H9 (cell line): ENCODE results near the gene POU2AF3. TPM values are rescaled to one million over a fixed set of nuclear protein-coding genes. Genes with fewer than 3 reads are reported as not detected.

Source experiments
- DNase-seq: peaks from one replicate; pipeline ENCODE4 v3.0.0-alpha.2; 2017
- H2AFZ ChIP-seq: one replicate; pipeline ENCODE4 v1.6.1; 2013; ENCODE audit warnings: mild to moderate bottlenecking, low read length, control low read depth, moderate library complexity
- H2AK5ac ChIP-seq: 2 replicates; pipeline ENCODE4 v1.6.1; 2013; ENCODE audit warnings: low read length, control low read depth, mixed read lengths; ENCODE audit not compliant: insufficient read length
- H2BK120ac ChIP-seq: one replicate; pipeline ENCODE4 v1.6.1; 2013; ENCODE audit warnings: low read depth, mild to moderate bottlenecking, low read length, control low read depth, inconsistent platforms; ENCODE audit not compliant: poor library complexity, severe bottlenecking
- H2BK12ac ChIP-seq: 2 replicates; pipeline ENCODE4 v1.6.1; 2013; ENCODE audit warnings: low read length, control low read depth, mixed read lengths, low read depth; ENCODE audit not compliant: insufficient read length
- H2BK15ac ChIP-seq: 2 replicates; pipeline ENCODE4 v1.6.1; 2013; ENCODE audit warnings: low read depth, low read length, control low read depth
- H2BK20ac ChIP-seq: one replicate; pipeline ENCODE4 v1.6.1; 2013; ENCODE audit warnings: low read depth, mild to moderate bottlenecking, low read length, control low read depth, inconsistent platforms; ENCODE audit not compliant: poor library complexity, severe bottlenecking
- H2BK5ac ChIP-seq: 2 replicates; pipeline ENCODE4 v1.6.1; 2013; ENCODE audit warnings: low read length, control low read depth, mixed read lengths; ENCODE audit not compliant: insufficient read length
- H3K14ac ChIP-seq: 2 replicates; pipeline ENCODE4 v1.6.1; 2013; ENCODE audit warnings: low read length, control low read depth; ENCODE audit not compliant: insufficient read depth
- H3K18ac ChIP-seq: 2 replicates; pipeline ENCODE4 v1.6.1; 2013; ENCODE audit warnings: low read depth, mild to moderate bottlenecking, mixed read lengths, low read length, control low read depth; ENCODE audit not compliant: insufficient read length
- H3K23ac ChIP-seq: 2 replicates; pipeline ENCODE4 v1.6.1; 2013; ENCODE audit warnings: low read length, control low read depth, mixed read lengths, low read depth; ENCODE audit not compliant: insufficient read length
- H3K23me2 ChIP-seq: 2 replicates; pipeline ENCODE4 v1.6.1; 2013; ENCODE audit warnings: low read depth, mild to moderate bottlenecking, mixed read lengths, low read length, control low read depth; ENCODE audit not compliant: insufficient read length, poor library complexity, severe bottlenecking
- H3K27ac ChIP-seq: 2 replicates; pipeline ENCODE4 v1.5.1; 2013; ENCODE audit warnings: low read length, control low read depth, mixed read lengths, low read depth; ENCODE audit not compliant: insufficient read length
- H3K27me3 ChIP-seq: 2 replicates; pipeline ENCODE4 v1.6.1; 2013; ENCODE audit warnings: low read length, control low read depth, inconsistent platforms; ENCODE audit not compliant: insufficient read depth
- H3K4ac ChIP-seq: 2 replicates; pipeline ENCODE4 v1.6.1; 2013; ENCODE audit warnings: low read depth, mild to moderate bottlenecking, control low read depth, inconsistent platforms, low read length, moderate library complexity
- H3K4me1 ChIP-seq: 2 replicates; pipeline ENCODE4 v1.6.1; 2013; ENCODE audit warnings: low read length, control low read depth, inconsistent platforms; ENCODE audit not compliant: insufficient read depth
- H3K4me2 ChIP-seq: 2 replicates; pipeline ENCODE4 v1.6.1; 2013; ENCODE audit warnings: low read length, control low read depth, mixed read lengths; ENCODE audit not compliant: insufficient read length, insufficient read depth
- H3K56ac ChIP-seq: 2 replicates; pipeline ENCODE4 v1.6.1; 2013; ENCODE audit warnings: low read depth, mild to moderate bottlenecking, mixed read lengths, low read length, control low read depth; ENCODE audit not compliant: insufficient read length
- H3K79me1 ChIP-seq: 2 replicates; pipeline ENCODE4 v1.6.1; 2013; ENCODE audit warnings: low read depth, mild to moderate bottlenecking, moderate library complexity, low read length, control low read depth, inconsistent platforms; ENCODE audit not compliant: insufficient read depth, poor library complexity, severe bottlenecking
- H3K79me2 ChIP-seq: 2 replicates; pipeline ENCODE4 v1.6.1; 2013; ENCODE audit warnings: low read length, control low read depth, inconsistent platforms; ENCODE audit not compliant: insufficient read depth
- H3K9ac ChIP-seq: 2 replicates; pipeline ENCODE4 v1.6.1; 2013; ENCODE audit warnings: low read length, control low read depth, mixed read lengths; ENCODE audit not compliant: insufficient read length; ENCODE audit errors: extremely low read depth
- H3K9me3 ChIP-seq: one replicate; pipeline ENCODE4 v1.6.1; 2013; ENCODE audit warnings: low read depth, low read length, inconsistent platforms; ENCODE audit not compliant: control insufficient read depth
- H3T11ph ChIP-seq: one replicate; pipeline ENCODE4 v1.6.1; 2013; ENCODE audit warnings: mild to moderate bottlenecking, low read length, control low read depth, inconsistent platforms
- H4K20me1 ChIP-seq: one replicate; pipeline ENCODE4 v1.6.1; 2013; ENCODE audit not compliant: control insufficient read depth, insufficient read length, insufficient read depth
- H4K5ac ChIP-seq: 2 replicates; pipeline ENCODE4 v1.6.1; 2013; ENCODE audit warnings: low read depth, mild to moderate bottlenecking, mixed read lengths, low read length, control low read depth; ENCODE audit not compliant: insufficient read length
- H4K8ac ChIP-seq: replicated peaks from 2 replicates; pipeline ENCODE4 v1.6.1; 2013; ENCODE audit warnings: low read length, control low read depth, mixed read lengths, low read depth; ENCODE audit not compliant: insufficient read length
- H4K91ac ChIP-seq: 2 replicates; pipeline ENCODE4 v1.6.1; 2013; ENCODE audit warnings: low read depth, mild to moderate bottlenecking, moderate library complexity, mixed read lengths, low read length, control low read depth; ENCODE audit not compliant: insufficient read length
- H3K27ac Mint-ChIP-seq, 3 experiments: 2 replicates in 2 of 3; 3 replicates in 1 of 3; pipeline ENCODE4 v1.8.0; 2020 to 2021; ENCODE audit warnings: mixed read lengths in 3 of 3, mild to moderate bottlenecking in 1 of 3, moderate library complexity in 1 of 3
- H3K27me3 Mint-ChIP-seq: 2 replicates; pipeline ENCODE4 v1.8.0; 2021; ENCODE audit warnings: low read depth, mild to moderate bottlenecking, moderate library complexity, mixed read lengths
- H3K36me3 Mint-ChIP-seq, 3 experiments: 2 replicates in 2 of 3; 3 replicates in 1 of 3; pipeline ENCODE4 v1.8.0; 2020 to 2021; ENCODE audit warnings: low read depth in 3 of 3, mixed read lengths in 3 of 3; ENCODE audit not compliant: insufficient read depth in 1 of 3
- H3K4me1 Mint-ChIP-seq, 2 experiments: 2 replicates each; pipeline ENCODE4 v1.8.0; 2020; ENCODE audit warnings: mixed read lengths in 2 of 2
- H3K4me3 Mint-ChIP-seq, 2 experiments: 2 replicates in 1 of 2; 3 replicates in 1 of 2; pipeline ENCODE4 v1.8.0; 2020 to 2021; ENCODE audit warnings: mild to moderate bottlenecking in 2 of 2, mixed read lengths in 2 of 2, moderate library complexity in 1 of 2
- H3K9me3 Mint-ChIP-seq, 2 experiments: 2 replicates in 1 of 2; 3 replicates in 1 of 2; pipeline ENCODE4 v1.8.0; 2020; ENCODE audit warnings: mild to moderate bottlenecking in 2 of 2, mixed read lengths in 2 of 2, moderate library complexity in 1 of 2
- CTCF ChIP-seq: fragments of 200-600 bp; sonication (generic); conservative IDR thresholded peaks from 3 replicates; pipeline ENCODE4 v1.8.0; 2021; ENCODE audit warnings: antibody characterized with exemption, mild to moderate bottlenecking
- WGBS: extraction: QIAGEN DNeasy Blood & Tissue Kit; methylation state at CpG from one replicate; pipeline ENCODE4 v1.1.7; 2013; ENCODE audit warnings: missing lambda C conversion rate, low lambda C conversion rate, mixed read lengths; ENCODE audit not compliant: insufficient read length; ENCODE audit errors: extremely low coverage; 5-methylcytosine and 5-hydroxymethylcytosine counted together
- total RNA-seq: library from RNA; stranded (reverse); gene quantifications from 2 replicates; pipeline ENCODE4 v1.2.1, GENCODE V29; 2021

The POU2AF3 gene
- total RNA-seq, 1 experiment from 2014 or later = 0.52 TPM

- no peak overlapping the region for H2AFZ ChIP-seq
- TF ChIP-seq CTCF = no peak
- Mint-ChIP-seq H3K9me3 (no peaks in the 10 kb centered on the region; a peak in 1 of 5 replicates), H3K4me1 (peaks cover 4 to 5% of the 10 kb centered on the region in 2 experiments; a peak in 2 of 4 replicates), H3K36me3 (no peaks in the 10 kb centered on the region), H3K27me3 (no peaks in the 10 kb centered on the region), H3K4me3 (no peak overlapping the region), H3K27ac (no peak overlapping the region)
- no peak overlapping the region for H4K5ac ChIP-seq
- H2BK120ac ChIP-seq = no peak overlapping the region
- no peak overlapping the region for H4K8ac ChIP-seq
- no peak overlapping the region for H2BK15ac ChIP-seq
- H3K27ac ChIP-seq = no peak overlapping the region
- H3K9me3 ChIP-seq = no peaks in the 10 kb centered on the region
- no peaks in the 10 kb centered on the region for H3K79me1 ChIP-seq
- no peak overlapping the region for H3T11ph ChIP-seq
- DNase-seq = no peak
- H3K4me2 ChIP-seq = no peak overlapping the region
- no peak overlapping the region for H3K14ac ChIP-seq
- no peak overlapping the region for H2BK5ac ChIP-seq
- H2AK5ac ChIP-seq = no peak overlapping the region
- no peak overlapping the region for H3K18ac ChIP-seq
- H2BK12ac ChIP-seq = no peak overlapping the region
- WGBS = no CpG with 5 or more reads among the region's 3 CpGs
- no peaks in the 10 kb centered on the region for H4K20me1 ChIP-seq
- no peak overlapping the region for H2BK20ac ChIP-seq
- no peak overlapping the region for H3K23ac ChIP-seq
- no peak overlapping the region for H3K4ac ChIP-seq
- H3K23me2 ChIP-seq = no peaks in the 10 kb centered on the region
- no peak overlapping the region for H3K9ac ChIP-seq
- H3K27me3 ChIP-seq = no peaks in the 10 kb centered on the region; the same call in 1 of the 2 replicates
- no peaks in the 10 kb centered on the region; the same call in 1 of the 2 replicates for H3K4me1 ChIP-seq
- H3K79me2 ChIP-seq = no peaks in the 10 kb centered on the region
- H4K91ac ChIP-seq = no peak overlapping the region
- H3K56ac ChIP-seq = no peak overlapping the region
Measured at GRCh38 chr11:111347723-111348115, 49.4 kb downstream of the POU2AF3 start.
